Activated naive CD8-positive, alpha-beta T cell (primary cell): ENCODE measurements around the gene DKKL1.
"Not testable (repeated sequence)": the region's sequence is repeated elsewhere in the genome, so short reads cannot be mapped to it uniquely, and the experiment has no call there.

Experiments used
- H3K27ac Mint-ChIP-seq: one replicate; pipeline ENCODE4 v1.8.0; 2021; ENCODE audit warnings: mixed read lengths
- H3K27me3 Mint-ChIP-seq: one replicate; pipeline ENCODE4 v1.8.0; 2021; ENCODE audit warnings: mixed read lengths
- H3K36me3 Mint-ChIP-seq: one replicate; pipeline ENCODE4 v1.8.0; 2021; ENCODE audit warnings: mixed read lengths
- H3K4me1 Mint-ChIP-seq: one replicate; pipeline ENCODE4 v1.8.0; 2021; ENCODE audit warnings: low read depth, mixed read lengths
- H3K4me3 Mint-ChIP-seq: one replicate; pipeline ENCODE4 v1.8.0; 2021; ENCODE audit warnings: mild to moderate bottlenecking, mixed read lengths
- H3K9me3 Mint-ChIP-seq: one replicate; pipeline ENCODE4 v1.8.0; 2021; ENCODE audit warnings: low read depth, mixed read lengths

Gene DKKL1

GRCh38 chr19:49363268-49364082 lies at the start of gene DKKL1:
Gene DKKL1 (plus strand): TSS chr19:49363877. CDS start chr19:49363999, 122 bp downstream.
- Mint-ChIP-seq H3K27me3 (peaks cover 2% of the 10 kb centered on the region), H3K36me3 (no peaks in the 10 kb centered on the region), H3K4me3 (no peak within 1 kb of the TSS), H3K27ac (no peak within 1 kb of the TSS), H3K9me3 (no peaks in the 10 kb centered on the region), H3K4me1 (peaks cover 14% of the 10 kb centered on the region)

GRCh38 chr19:49315111-49315510 lies 48.6 kb upstream of the DKKL1 start:
- Mint-ChIP-seq H3K27me3 (no peaks in the 10 kb centered on the region), H3K9me3 (peaks cover 3% of the 10 kb centered on the region), H3K36me3 (peaks cover 30% of the 10 kb centered on the region), H3K4me3 (no peak overlapping the region), H3K27ac (no peak overlapping the region), H3K4me1 (peaks cover 11% of the 10 kb centered on the region)

GRCh38 chr19:49316284-49316683 lies 47.4 kb upstream of the DKKL1 start:
- no peaks in the 10 kb centered on the region for H3K27me3 Mint-ChIP-seq
- H3K27ac Mint-ChIP-seq: no peak overlapping the region
- H3K4me3 Mint-ChIP-seq: no peak overlapping the region
- H3K4me1 Mint-ChIP-seq: peaks cover 11% of the 10 kb centered on the region
- peaks cover 30% of the 10 kb centered on the region for H3K36me3 Mint-ChIP-seq
- peaks cover 3% of the 10 kb centered on the region for H3K9me3 Mint-ChIP-seq

- H3K27ac Mint-ChIP-seq: no peak overlapping the region
- peaks cover 31% of the 10 kb centered on the region for H3K36me3 Mint-ChIP-seq
- H3K27me3 Mint-ChIP-seq: no peaks in the 10 kb centered on the region
- peaks cover 12% of the 10 kb centered on the region for H3K4me1 Mint-ChIP-seq
- peaks cover 3% of the 10 kb centered on the region for H3K9me3 Mint-ChIP-seq
- H3K4me3 Mint-ChIP-seq: no peak overlapping the region
Observed at GRCh38 chr19:49318296-49318695, 45.4 kb upstream of the DKKL1 start.

GRCh38 chr19:49324801-49325576 lies 38.7 kb upstream of the DKKL1 start, which contains the start of gene SLC6A16:
Gene SLC6A16 (minus strand): TSS chr19:49325191. CDS start chr19:49311347, 13,844 bp downstream.
- Mint-ChIP-seq H3K4me1 (peaks cover 22% of the 10 kb centered on the region), H3K27ac (no peak within 1 kb of the TSS), H3K9me3 (no peaks in the 10 kb centered on the region), H3K27me3 (no peaks in the 10 kb centered on the region), H3K36me3 (peaks cover 22% of the 10 kb centered on the region), H3K4me3 (no peak within 1 kb of the TSS)

- peaks cover 22% of the 10 kb centered on the region for H3K36me3 Mint-ChIP-seq
- peaks cover 27% of the 10 kb centered on the region for H3K4me1 Mint-ChIP-seq
- not testable (repeated sequence) for H3K27ac Mint-ChIP-seq, H3K27me3 Mint-ChIP-seq, H3K9me3 Mint-ChIP-seq, H3K4me3 Mint-ChIP-seq
Observed at GRCh38 chr19:49325756-49326155, 37.9 kb upstream of the DKKL1 start.

- H3K9me3 Mint-ChIP-seq: no peaks in the 10 kb centered on the region
- no peak overlapping the region for H3K27ac Mint-ChIP-seq
- H3K4me3 Mint-ChIP-seq: no peak overlapping the region
- H3K27me3 Mint-ChIP-seq: no peaks in the 10 kb centered on the region
- peaks cover 22% of the 10 kb centered on the region for H3K36me3 Mint-ChIP-seq
- H3K4me1 Mint-ChIP-seq: peaks cover 31% of the 10 kb centered on the region
Observed at GRCh38 chr19:49326165-49326704, 37.4 kb upstream of the DKKL1 start.

- peaks cover 43% of the 10 kb centered on the region for H3K4me1 Mint-ChIP-seq
Observed at GRCh38 chr19:49327878-49328544, 35.7 kb upstream of the DKKL1 start.

GRCh38 chr19:49328741-49329140 lies 34.9 kb upstream of the DKKL1 start:
- peak overlapping the region; percentile 13 for H3K4me3 Mint-ChIP-seq
- peaks cover 15% of the 10 kb centered on the region for H3K36me3 Mint-ChIP-seq
- H3K4me1 Mint-ChIP-seq: peaks cover 51% of the 10 kb centered on the region
- no peaks in the 10 kb centered on the region for H3K9me3 Mint-ChIP-seq
- no peaks in the 10 kb centered on the region for H3K27me3 Mint-ChIP-seq
- H3K27ac Mint-ChIP-seq: peak overlapping the region; percentile 62

More at GRCh38 chr19:49327878-49328544, 35.7 kb upstream of the DKKL1 start:
- no peaks in the 10 kb centered on the region for H3K27me3 Mint-ChIP-seq
- no peaks in the 10 kb centered on the region for H3K9me3 Mint-ChIP-seq
- peaks cover 17% of the 10 kb centered on the region for H3K36me3 Mint-ChIP-seq
- H3K4me3 Mint-ChIP-seq: no peak overlapping the region
- H3K27ac Mint-ChIP-seq: peak overlapping the region; percentile 62

GRCh38 chr19:49331187-49331586 lies 32.5 kb upstream of the DKKL1 start:
- Mint-ChIP-seq H3K4me1 (peaks cover 70% of the 10 kb centered on the region), H3K27ac (peak overlapping the region; percentile 79), H3K4me3 (peak overlapping the region; percentile 27), H3K36me3 (peaks cover 13% of the 10 kb centered on the region)
- H3K27me3 Mint-ChIP-seq, H3K9me3 Mint-ChIP-seq: not testable (repeated sequence)

GRCh38 chr19:49331616-49332055 lies 32.0 kb upstream of the DKKL1 start:
- peak overlapping the region; percentile 27 for H3K4me3 Mint-ChIP-seq
- H3K27ac Mint-ChIP-seq: peak overlapping the region; percentile 79
- no peaks in the 10 kb centered on the region for H3K27me3 Mint-ChIP-seq
- H3K9me3 Mint-ChIP-seq: no peaks in the 10 kb centered on the region
- H3K4me1 Mint-ChIP-seq: peaks cover 75% of the 10 kb centered on the region
- H3K36me3 Mint-ChIP-seq: peaks cover 13% of the 10 kb centered on the region

- Mint-ChIP-seq H3K4me3 (peak overlapping the region; percentile 79), H3K4me1 (peaks cover 77% of the 10 kb centered on the region), H3K36me3 (peaks cover 13% of the 10 kb centered on the region), H3K27ac (peak overlapping the region; percentile 81)
- H3K27me3 Mint-ChIP-seq, H3K9me3 Mint-ChIP-seq: not testable (repeated sequence)
Observed at GRCh38 chr19:49332691-49333417, 30.8 kb upstream of the DKKL1 start.

- Mint-ChIP-seq H3K36me3 (peaks cover 8% of the 10 kb centered on the region), H3K4me3 (peak overlapping the region; percentile 79), H3K4me1 (peaks cover 73% of the 10 kb centered on the region), H3K27ac (peak overlapping the region; percentile 96), H3K27me3 (no peaks in the 10 kb centered on the region), H3K9me3 (no peaks in the 10 kb centered on the region)
Observed at GRCh38 chr19:49333418-49333805, 30.3 kb upstream of the DKKL1 start.

GRCh38 chr19:49333811-49334288 lies 29.8 kb upstream of the DKKL1 start:
- H3K27ac Mint-ChIP-seq: peak overlapping the region; percentile 96
- no peaks in the 10 kb centered on the region for H3K9me3 Mint-ChIP-seq
- peaks cover 73% of the 10 kb centered on the region for H3K4me1 Mint-ChIP-seq
- no peaks in the 10 kb centered on the region for H3K27me3 Mint-ChIP-seq
- H3K4me3 Mint-ChIP-seq: peak overlapping the region; percentile 79
- peaks cover 6% of the 10 kb centered on the region for H3K36me3 Mint-ChIP-seq
